ENCODE measurements around the gene SDCCAG8. TPM values are rescaled to one million over a fixed set of nuclear protein-coding genes. Genes with fewer than 3 reads are reported as not detected.

The SDCCAG8 gene
- total RNA-seq, 2 donors from 2014 or later, result 18.5 to 20.3 TPM

GRCh38 chr1:243497939-243498681, 242.3 kb downstream of the SDCCAG8 start:
- Mint-ChIP-seq H3K4me3 (no peak overlapping the region), H3K9me3 (no peaks in the 10 kb centered on the region), H3K36me3 (no peaks in the 10 kb centered on the region), H3K27me3 (no peaks in the 10 kb centered on the region), H3K27ac (no peak overlapping the region), H3K4me1 (ENCODE audit: low read depth in 2 of 2) (peaks cover 6 to 19% of the 10 kb centered on the region in 2 donors)
- DNase-seq (ENCODE audit: low spot score), result no peak
- no peak for ATAC-seq

GRCh38 chr1:243499248-243499647, 243.4 kb downstream of the SDCCAG8 start:
- H3K4me1 Mint-ChIP-seq (ENCODE audit: low read depth in 2 of 2), result peaks cover 6 to 19% of the 10 kb centered on the region in 2 donors
- ATAC-seq (no peak), DNase-seq (ENCODE audit: low spot score) (no peak)
- no peak overlapping the region for H3K27ac Mint-ChIP-seq
- H3K9me3 Mint-ChIP-seq, result no peaks in the 10 kb centered on the region
- no peaks in the 10 kb centered on the region for H3K36me3 Mint-ChIP-seq
- H3K4me3 Mint-ChIP-seq, result no peak overlapping the region
- no peaks in the 10 kb centered on the region for H3K27me3 Mint-ChIP-seq

GRCh38 chr1:243499711-243500110, 243.9 kb downstream of the SDCCAG8 start:
- Mint-ChIP-seq H3K4me3 (no peak overlapping the region), H3K27me3 (no peaks in the 10 kb centered on the region), H3K27ac (no peak overlapping the region), H3K4me1 (ENCODE audit: low read depth in 2 of 2) (peaks cover 6 to 19% of the 10 kb centered on the region in 2 donors), H3K9me3 (no peaks in the 10 kb centered on the region), H3K36me3 (peaks cover 1% of the 10 kb centered on the region)
- ATAC-seq (no peak), DNase-seq (ENCODE audit: low spot score) (no peak)

- Mint-ChIP-seq H3K27ac (no peak overlapping the region), H3K9me3 (no peaks in the 10 kb centered on the region), H3K4me3 (no peak overlapping the region), H3K4me1 (ENCODE audit: low read depth in 2 of 2) (peaks cover 6 to 19% of the 10 kb centered on the region in 2 donors), H3K36me3 (peaks cover 5% of the 10 kb centered on the region), H3K27me3 (no peaks in the 10 kb centered on the region)
- ATAC-seq, result no peak
- DNase-seq (ENCODE audit: low spot score), result no peak
Observed at GRCh38 chr1:243500512-243500911, 244.7 kb downstream of the SDCCAG8 start.

GRCh38 chr1:243501002-243501401, 245.2 kb downstream of the SDCCAG8 start:
- Mint-ChIP-seq H3K9me3 (no peaks in the 10 kb centered on the region), H3K4me1 (ENCODE audit: low read depth in 2 of 2) (peaks cover 4 to 18% of the 10 kb centered on the region in 2 donors), H3K27ac (peak overlapping the region in 1 of 2 donors; percentile 57), H3K36me3 (peaks cover 5% of the 10 kb centered on the region), H3K27me3 (no peaks in the 10 kb centered on the region), H3K4me3 (no peak overlapping the region)
- DNase-seq (ENCODE audit: low spot score) (no peak), ATAC-seq (no peak)

- no peaks in the 10 kb centered on the region for H3K27me3 Mint-ChIP-seq
- H3K4me1 Mint-ChIP-seq (ENCODE audit: low read depth in 2 of 2), result peaks cover 21 to 24% of the 10 kb centered on the region in 2 donors
- H3K36me3 Mint-ChIP-seq, result peaks cover 5% of the 10 kb centered on the region
- no peak overlapping the region for H3K4me3 Mint-ChIP-seq
- H3K27ac Mint-ChIP-seq, result no peak overlapping the region
- no peak for ATAC-seq
- no peaks in the 10 kb centered on the region for H3K9me3 Mint-ChIP-seq
- no peak for DNase-seq (ENCODE audit: low spot score)
Observed at GRCh38 chr1:243503155-243503554, 247.3 kb downstream of the SDCCAG8 start.

- Mint-ChIP-seq H3K9me3 (no peaks in the 10 kb centered on the region), H3K4me3 (peak overlapping the region; percentile 11), H3K36me3 (peaks cover 13% of the 10 kb centered on the region), H3K27ac (peak overlapping the region; percentile 43 to 78), H3K27me3 (no peaks in the 10 kb centered on the region), H3K4me1 (ENCODE audit: low read depth in 2 of 2) (peaks cover 39 to 45% of the 10 kb centered on the region in 2 donors)
- DNase-seq (ENCODE audit: low spot score) (no peak), ATAC-seq (peak in 1 of 2 donors; percentile 54)
Observed at GRCh38 chr1:243505986-243506689, 250.3 kb downstream of the SDCCAG8 start.

- Mint-ChIP-seq H3K4me3 (peak overlapping the region; percentile 78), H3K27ac (peak overlapping the region; percentile 69 to 78), H3K4me1 (ENCODE audit: low read depth in 2 of 2) (peaks cover 39 to 45% of the 10 kb centered on the region in 2 donors)
Observed at GRCh38 chr1:243507001-243507671, 251.3 kb downstream of the SDCCAG8 start.

GRCh38 chr1:243507672-243508302, 251.9 kb downstream of the SDCCAG8 start:
- Mint-ChIP-seq H3K4me3 (peak overlapping the region; percentile 78), H3K9me3 (no peaks in the 10 kb centered on the region), H3K27me3 (no peaks in the 10 kb centered on the region), H3K36me3 (peaks cover 20% of the 10 kb centered on the region), H3K27ac (peak overlapping the region; percentile 69 to 78), H3K4me1 (ENCODE audit: low read depth in 2 of 2) (peaks cover 40 to 52% of the 10 kb centered on the region in 2 donors)
- ATAC-seq, result peak; percentile 2 to 16
- no peak for DNase-seq (ENCODE audit: low spot score)

More at GRCh38 chr1:243507001-243507671, 251.3 kb downstream of the SDCCAG8 start:
- Mint-ChIP-seq H3K36me3 (peaks cover 20% of the 10 kb centered on the region), H3K27me3 (no peaks in the 10 kb centered on the region), H3K9me3 (no peaks in the 10 kb centered on the region)
- ATAC-seq, result no peak
- DNase-seq (ENCODE audit: low spot score), result no peak

- peak overlapping the region; percentile 69 to 75 for H3K27ac Mint-ChIP-seq
- no peaks in the 10 kb centered on the region for H3K9me3 Mint-ChIP-seq
- peak; percentile 87 to 93 for ATAC-seq
Observed at GRCh38 chr1:243508303-243508713, 252.5 kb downstream of the SDCCAG8 start.

GRCh38 chr1:243508943-243509342, 253.1 kb downstream of the SDCCAG8 start:
- Mint-ChIP-seq H3K36me3 (peaks cover 20% of the 10 kb centered on the region), H3K27ac (peak overlapping the region; percentile 69 to 75), H3K4me1 (ENCODE audit: low read depth in 2 of 2) (peaks cover 44 to 52% of the 10 kb centered on the region in 2 donors)

More at GRCh38 chr1:243508303-243508713, 252.5 kb downstream of the SDCCAG8 start:
- DNase-seq (ENCODE audit: low spot score), result peak; percentile 70
- Mint-ChIP-seq H3K4me1 (ENCODE audit: low read depth in 2 of 2) (peaks cover 44 to 52% of the 10 kb centered on the region in 2 donors), H3K27me3 (no peaks in the 10 kb centered on the region), H3K4me3 (peak overlapping the region; percentile 78), H3K36me3 (peaks cover 20% of the 10 kb centered on the region)

GRCh38 chr1:243510928-243511327, 255.1 kb downstream of the SDCCAG8 start:
- no peaks in the 10 kb centered on the region for H3K27me3 Mint-ChIP-seq
- H3K4me3 Mint-ChIP-seq, result no peak overlapping the region
- no peaks in the 10 kb centered on the region for H3K9me3 Mint-ChIP-seq
- peaks cover 44 to 59% of the 10 kb centered on the region in 2 donors for H3K4me1 Mint-ChIP-seq (ENCODE audit: low read depth in 2 of 2)
- peak overlapping the region in 1 of 2 donors; percentile 34 for H3K27ac Mint-ChIP-seq
- DNase-seq (ENCODE audit: low spot score) (no peak), ATAC-seq (no peak)
- H3K36me3 Mint-ChIP-seq, result peaks cover 15% of the 10 kb centered on the region

More at GRCh38 chr1:243508943-243509342, 253.1 kb downstream of the SDCCAG8 start:
- Mint-ChIP-seq H3K9me3 (no peaks in the 10 kb centered on the region), H3K4me3 (peak overlapping the region; percentile 78), H3K27me3 (no peaks in the 10 kb centered on the region)
- no peak for DNase-seq (ENCODE audit: low spot score)
- ATAC-seq, result no peak
